ENCODE data around the gene RUVBL2.
A peak's percentile ranks its signal among the peaks of the same experiment; 100 is the strongest.

Gene RUVBL2

GRCh38 chr19:48961673-48962028 is 32.0 kb upstream of the RUVBL2 start:
- peak overlapping the region; percentile 80 to 100 (median 85) for H3K4me2 ChIP-seq
- H3K4me1 ChIP-seq = peaks cover 41 to 83% (median 69%) of the 10 kb centered on the region in 10 experiments
- peak overlapping the region; percentile 74 to 99 (median 87); a peak in 21 of 22 replicates for H3K9ac ChIP-seq
- H4K20me1 ChIP-seq = peaks cover 14 to 20% (median 15%) of the 10 kb centered on the region in 11 experiments; a peak in 21 of 22 replicates
- peak overlapping the region in 4 of 10 experiments; percentile 42 to 59 (median 48); a peak in 4 of 20 replicates for H3K4me3 ChIP-seq
- H3K27me3 ChIP-seq = no peaks in the 10 kb centered on the region
- H3K27ac ChIP-seq = peak overlapping the region; percentile 91 to 99 (median 96)
- H3K9me3 ChIP-seq (replicated peaks in 1 of 11) = no peaks in the 10 kb centered on the region
- TF ChIP-seq Cebpa-rat (IDR thresholded peaks at IDR 0.05) = no peak
- peaks cover 27 to 57% (median 44%) of the 10 kb centered on the region in 11 experiments for H3K36me3 ChIP-seq

- TF ChIP-seq Cebpa-rat (IDR thresholded peaks at IDR 0.05) = no peak
- no peaks in the 10 kb centered on the region for H3K9me3 ChIP-seq (replicated peaks in 1 of 11)
- peak overlapping the region in 9 of 10 experiments; percentile 11 to 59 (median 39); a peak in 11 of 20 replicates for H3K4me3 ChIP-seq
- H3K9ac ChIP-seq = peak overlapping the region; percentile 74 to 99 (median 87)
- H3K36me3 ChIP-seq = peaks cover 27 to 57% (median 45%) of the 10 kb centered on the region in 11 experiments
- peak overlapping the region; percentile 91 to 99 (median 96) for H3K27ac ChIP-seq
- peak overlapping the region; percentile 80 to 100 (median 85) for H3K4me2 ChIP-seq
- H4K20me1 ChIP-seq = peaks cover 20 to 26% (median 21%) of the 10 kb centered on the region in 11 experiments; a peak in 21 of 22 replicates
- H3K4me1 ChIP-seq = peaks cover 47 to 83% (median 69%) of the 10 kb centered on the region in 10 experiments
- no peaks in the 10 kb centered on the region for H3K27me3 ChIP-seq
Measured at GRCh38 chr19:48962029-48962848, 31.4 kb upstream of the RUVBL2 start.

- H3K9ac ChIP-seq = peak overlapping the region; percentile 80 to 99 (median 87)
- peaks cover 53 to 83% (median 70%) of the 10 kb centered on the region in 10 experiments for H3K4me1 ChIP-seq
- H3K9me3 ChIP-seq (replicated peaks in 1 of 11) = no peaks in the 10 kb centered on the region
- H3K27me3 ChIP-seq = no peaks in the 10 kb centered on the region
- H4K20me1 ChIP-seq = peaks cover 23 to 31% (median 26%) of the 10 kb centered on the region in 11 experiments; a peak in 21 of 22 replicates
- H3K27ac ChIP-seq = peak overlapping the region; percentile 91 to 99 (median 96)
- H3K36me3 ChIP-seq = peaks cover 25 to 52% (median 45%) of the 10 kb centered on the region in 11 experiments
- H3K4me2 ChIP-seq = peak overlapping the region; percentile 80 to 100 (median 90)
- no peak for TF ChIP-seq Cebpa-rat (IDR thresholded peaks at IDR 0.05)
- H3K4me3 ChIP-seq = peak overlapping the region in 9 of 10 experiments; percentile 11 to 59 (median 39); a peak in 11 of 20 replicates
Measured at GRCh38 chr19:48962849-48963165, 30.9 kb upstream of the RUVBL2 start.

GRCh38 chr19:48963371-48964204 is 30.1 kb upstream of the RUVBL2 start:
- Histone ChIP-seq H4K20me1 (peaks cover 23 to 39% (median 32%) of the 10 kb centered on the region in 11 experiments; a peak in 21 of 22 replicates), H3K4me2 (peak overlapping the region; percentile 80 to 98 (median 92)), H3K27me3 (no peaks in the 10 kb centered on the region), H3K9ac (peak overlapping the region; percentile 80 to 99 (median 87)), H3K36me3 (peaks cover 23 to 52% (median 43%) of the 10 kb centered on the region in 11 experiments), H3K27ac (peak overlapping the region; percentile 91 to 99 (median 96)), H3K4me1 (peaks cover 58 to 86% (median 72%) of the 10 kb centered on the region in 10 experiments), H3K9me3 (replicated peaks in 1 of 11) (no peaks in the 10 kb centered on the region), H3K4me3 (peak overlapping the region; percentile 42 to 68 (median 54); a peak in 18 of 20 replicates)
- no peak for TF ChIP-seq Cebpa-rat (IDR thresholded peaks at IDR 0.05)

- Histone ChIP-seq H3K4me3 (peak overlapping the region; percentile 42 to 68 (median 54)), H3K4me1 (peaks cover 58 to 86% (median 72%) of the 10 kb centered on the region in 10 experiments), H3K9ac (peak overlapping the region; percentile 80 to 99 (median 87)), H3K4me2 (peak overlapping the region; percentile 80 to 98 (median 92)), H3K36me3 (peaks cover 28 to 55% (median 49%) of the 10 kb centered on the region in 11 experiments), H3K27me3 (no peaks in the 10 kb centered on the region), H3K27ac (peak overlapping the region; percentile 91 to 99 (median 96)), H3K9me3 (replicated peaks in 1 of 11) (no peaks in the 10 kb centered on the region), H4K20me1 (peaks cover 23 to 43% (median 36%) of the 10 kb centered on the region in 11 experiments; a peak in 21 of 22 replicates)
- TF ChIP-seq Cebpa-rat (IDR thresholded peaks at IDR 0.05) = no peak
Measured at GRCh38 chr19:48964205-48965039, 29.3 kb upstream of the RUVBL2 start.

GRCh38 chr19:48965040-48965805 is 28.5 kb upstream of the RUVBL2 start, which contains the start of gene FTL:
FTL (plus strand) TSS chr19:48965309; CDS start chr19:48965508, 199 bp downstream.
- Histone ChIP-seq H3K27me3 (no peaks in the 10 kb centered on the region), H3K27ac (peak within 1 kb of the TSS; percentile 91 to 99 (median 96)), H3K4me3 (peak within 1 kb of the TSS; percentile 75 to 97 (median 88)), H3K9ac (peak within 1 kb of the TSS; percentile 90 to 99 (median 96)), H3K4me1 (peaks cover 62 to 86% (median 73%) of the 10 kb centered on the region in 10 experiments), H3K9me3 (replicated peaks in 1 of 11) (no peaks in the 10 kb centered on the region), H3K36me3 (peaks cover 35 to 59% (median 50%) of the 10 kb centered on the region in 11 experiments), H4K20me1 (peaks cover 23 to 51% (median 40%) of the 10 kb centered on the region in 11 experiments; a peak in 21 of 22 replicates), H3K4me2 (peak within 1 kb of the TSS; percentile 88 to 98 (median 96))
- peak in 5 of 11 experiments; percentile 20 to 72 (median 35); a peak in 4 of 22 replicates for TF ChIP-seq Cebpa-rat (IDR thresholded peaks at IDR 0.05)

GRCh38 chr19:48965806-48966540 is 27.7 kb upstream of the RUVBL2 start:
- Histone ChIP-seq H3K9ac (peak overlapping the region; percentile 90 to 99 (median 96)), H4K20me1 (peaks cover 23 to 58% (median 45%) of the 10 kb centered on the region in 11 experiments; a peak in 21 of 22 replicates), H3K4me3 (peak overlapping the region; percentile 75 to 97 (median 88)), H3K27ac (peak overlapping the region; percentile 72 to 97 (median 94)), H3K4me1 (peaks cover 69 to 86% (median 78%) of the 10 kb centered on the region in 10 experiments), H3K4me2 (peak overlapping the region; percentile 86 to 98 (median 94)), H3K36me3 (peaks cover 41 to 58% (median 51%) of the 10 kb centered on the region in 11 experiments), H3K27me3 (no peaks in the 10 kb centered on the region), H3K9me3 (replicated peaks in 1 of 11) (no peaks in the 10 kb centered on the region)
- TF ChIP-seq Cebpa-rat (IDR thresholded peaks at IDR 0.05) = no peak
